ENCODE measurements around the gene COG8. TPM values are rescaled to one million over a fixed set of nuclear protein-coding genes. Genes with fewer than 3 reads are reported as not detected.

COG8 gene
- total and polyA plus RNA-seq, 2 experiments from 2014 or later: 21.4 to 79.9 TPM

GRCh38 chr16:69346683-69347082 lies 7.3 kb upstream of the COG8 start:
- no peaks in the 10 kb centered on the region for H4K20me1 ChIP-seq (replicated peaks; ENCODE audit: insufficient read depth)
- H3K27ac ChIP-seq (ENCODE audit: low read depth): 0 out of 2 replicates have a peak overlapping the region, but pooled peaks have one; percentile 19
- no peaks in the 10 kb centered on the region for H3K9me2 ChIP-seq (ENCODE audit: insufficient read depth)
- Mint-ChIP-seq H3K27ac (no peak overlapping the region; the same call in 1 of the 2 replicates), H3K9me3 (no peaks in the 10 kb centered on the region), H3K27me3 (ENCODE audit: insufficient read depth, low read depth, poor library complexity) (no peaks in the 10 kb centered on the region), H3K4me1 (no peaks in the 10 kb centered on the region), H3K4me3 (no peak overlapping the region), H3K36me3 (ENCODE audit: low read depth) (peaks cover 29% of the 10 kb centered on the region)
- no peaks in the 10 kb centered on the region for H3K4me1 ChIP-seq (ENCODE audit: insufficient read depth)
- H3K4me2 ChIP-seq: no peak overlapping the region
- no peak overlapping the region for H3K4me3 ChIP-seq
- peaks cover 3% of the 10 kb centered on the region; the same call in 1 of the 2 replicates for H3F3A ChIP-seq (replicated peaks; ENCODE audit: low read depth)
- H3K27me3 ChIP-seq (ENCODE audit: insufficient read depth): no peaks in the 10 kb centered on the region
- ATAC-seq (no peak), DNase-seq (ENCODE audit: low spot score) (no peak)
- peaks cover 7% of the 10 kb centered on the region for H3K79me2 ChIP-seq (replicated peaks; ENCODE audit: insufficient read depth)
- TF ChIP-seq ZNF331 (CRISPR knock-in tag; IDR thresholded peaks at IDR 0.05; ENCODE audit: low read depth) (no peak), ZNF114 (CRISPR knock-in tag; IDR thresholded peaks at IDR 0.05) (no peak), POLR2AphosphoS5 (IDR thresholded peaks at IDR 0.05; ENCODE audit: low read depth) (no peak), EZH2phosphoT487 (IDR thresholded peaks at IDR 0.05; ENCODE audit: unreplicated experiment) (no peak), JUNB (IDR thresholded peaks at IDR 0.05; ENCODE audit: unreplicated experiment) (no peak), CREB1 (CRISPR knock-in tag; IDR thresholded peaks at IDR 0.05; ENCODE audit: low read depth) (no peak), ZNF462 (CRISPR knock-in tag; IDR thresholded peaks at IDR 0.05) (no peak), STAT1 (IDR thresholded peaks at IDR 0.05; ENCODE audit: unreplicated experiment) (no peak)
- TF ChIP-seq, protein P1, sequence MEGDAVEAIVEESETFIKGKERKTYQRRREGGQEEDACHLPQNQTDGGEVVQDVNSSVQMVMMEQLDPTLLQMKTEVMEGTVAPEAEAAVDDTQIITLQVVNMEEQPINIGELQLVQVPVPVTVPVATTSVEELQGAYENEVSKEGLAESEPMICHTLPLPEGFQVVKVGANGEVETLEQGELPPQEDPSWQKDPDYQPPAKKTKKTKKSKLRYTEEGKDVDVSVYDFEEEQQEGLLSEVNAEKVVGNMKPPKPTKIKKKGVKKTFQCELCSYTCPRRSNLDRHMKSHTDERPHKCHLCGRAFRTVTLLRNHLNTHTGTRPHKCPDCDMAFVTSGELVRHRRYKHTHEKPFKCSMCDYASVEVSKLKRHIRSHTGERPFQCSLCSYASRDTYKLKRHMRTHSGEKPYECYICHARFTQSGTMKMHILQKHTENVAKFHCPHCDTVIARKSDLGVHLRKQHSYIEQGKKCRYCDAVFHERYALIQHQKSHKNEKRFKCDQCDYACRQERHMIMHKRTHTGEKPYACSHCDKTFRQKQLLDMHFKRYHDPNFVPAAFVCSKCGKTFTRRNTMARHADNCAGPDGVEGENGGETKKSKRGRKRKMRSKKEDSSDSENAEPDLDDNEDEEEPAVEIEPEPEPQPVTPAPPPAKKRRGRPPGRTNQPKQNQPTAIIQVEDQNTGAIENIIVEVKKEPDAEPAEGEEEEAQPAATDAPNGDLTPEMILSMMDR (conservative IDR thresholded peaks at IDR 0.05; ENCODE audit: low read depth in 2 of 2): no peak
- TF ChIP-seq, protein P2, sequence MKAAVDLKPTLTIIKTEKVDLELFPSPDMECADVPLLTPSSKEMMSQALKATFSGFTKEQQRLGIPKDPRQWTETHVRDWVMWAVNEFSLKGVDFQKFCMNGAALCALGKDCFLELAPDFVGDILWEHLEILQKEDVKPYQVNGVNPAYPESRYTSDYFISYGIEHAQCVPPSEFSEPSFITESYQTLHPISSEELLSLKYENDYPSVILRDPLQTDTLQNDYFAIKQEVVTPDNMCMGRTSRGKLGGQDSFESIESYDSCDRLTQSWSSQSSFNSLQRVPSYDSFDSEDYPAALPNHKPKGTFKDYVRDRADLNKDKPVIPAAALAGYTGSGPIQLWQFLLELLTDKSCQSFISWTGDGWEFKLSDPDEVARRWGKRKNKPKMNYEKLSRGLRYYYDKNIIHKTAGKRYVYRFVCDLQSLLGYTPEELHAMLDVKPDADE (IDR thresholded peaks at IDR 0.05): no peak
- no peak overlapping the region for H2AFZ ChIP-seq
- peaks cover 23% of the 10 kb centered on the region for H3K36me3 ChIP-seq (ENCODE audit: insufficient read depth)

Measured in GM23338 (cell line).